Inferior parietal cortex (tissue), 1 donor: ENCODE results near the gene ACRBP.

ENCODE experiments used
- DNase-seq: peaks from one replicate; pipeline ENCODE4 v3.0.0-alpha.2; 2016; ENCODE audit errors: extremely low spot score

The ACRBP gene

DNA sequence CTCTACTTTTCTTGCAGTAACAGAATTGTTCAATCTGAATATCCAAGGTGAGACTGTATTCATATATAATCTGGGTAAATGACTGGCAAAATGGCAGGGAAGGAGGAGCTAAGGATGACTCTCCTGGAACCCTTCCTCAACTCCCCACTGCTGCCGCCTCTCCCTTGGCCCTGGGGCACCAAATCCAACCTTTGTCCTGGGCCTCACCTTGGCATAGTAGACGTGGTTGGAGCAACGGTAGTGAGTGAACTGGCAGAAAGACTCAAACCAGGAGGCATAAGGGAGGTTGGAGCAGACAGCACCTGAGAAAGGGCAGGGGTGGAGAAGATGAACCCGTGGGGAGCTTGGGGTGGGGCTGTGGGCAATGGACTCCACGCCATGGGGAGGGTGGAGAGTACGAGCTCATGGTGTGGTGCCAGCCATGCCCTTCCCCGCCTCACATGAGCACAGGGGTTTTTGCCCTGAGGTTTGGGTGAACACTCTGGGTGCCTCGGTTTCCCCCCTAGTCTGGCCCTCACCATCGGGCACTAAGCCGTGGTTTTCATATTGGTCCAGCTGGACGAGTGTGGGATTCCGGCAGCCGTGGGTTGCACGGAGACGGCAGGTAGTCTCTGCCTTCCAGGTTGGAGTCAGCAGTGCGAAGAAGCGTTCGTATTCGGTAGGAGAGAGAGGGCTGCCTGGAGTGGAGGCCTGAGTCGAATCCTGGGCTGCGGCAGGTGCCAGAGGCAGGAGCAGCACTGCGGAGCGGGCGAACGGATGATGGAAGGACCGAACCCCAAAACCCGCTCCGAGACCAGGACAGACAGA, 753 bp downstream of the ACRBP start:
- no peak for DNase-seq

DNA sequence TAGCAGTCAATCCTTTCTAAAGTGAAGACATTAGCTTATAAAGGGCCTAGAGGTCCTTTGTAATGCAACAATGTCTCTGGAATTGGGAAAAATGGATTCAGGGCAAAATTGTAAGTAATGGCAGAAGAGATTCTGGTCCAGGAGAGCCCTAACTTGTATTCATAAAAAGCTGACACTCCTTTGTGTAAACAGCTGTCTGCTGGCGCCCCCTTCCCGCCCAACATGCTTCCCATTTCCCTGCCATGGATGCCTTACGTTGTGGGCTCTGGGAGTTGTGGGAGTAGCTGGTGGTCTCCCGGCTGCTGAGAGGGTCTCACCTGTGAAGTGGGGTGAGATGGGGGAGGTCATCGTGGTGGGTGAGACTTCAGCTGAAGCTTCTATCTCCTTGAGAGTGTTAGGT, 2.3 kb downstream of the ACRBP start:
- no peak for DNase-seq

DNA sequence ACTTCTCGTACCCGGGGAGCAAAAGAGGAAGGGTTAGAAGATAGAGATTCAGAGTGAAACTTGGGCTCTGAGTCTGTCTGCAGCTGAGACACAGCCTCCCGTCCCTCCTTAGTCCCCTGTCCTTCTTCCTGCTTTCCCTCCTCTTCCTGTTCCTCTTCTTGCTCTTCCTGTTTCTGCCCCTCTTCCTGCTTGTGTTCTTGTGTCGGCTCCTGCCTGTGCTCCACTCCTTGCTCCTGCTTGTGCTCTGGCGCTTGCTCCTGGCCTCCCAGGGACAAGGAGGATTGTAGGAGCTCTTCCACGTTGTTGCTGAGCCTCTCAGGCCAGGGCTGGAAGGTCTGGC, 3.0 kb downstream of the ACRBP start:
- no peak for DNase-seq

DNA sequence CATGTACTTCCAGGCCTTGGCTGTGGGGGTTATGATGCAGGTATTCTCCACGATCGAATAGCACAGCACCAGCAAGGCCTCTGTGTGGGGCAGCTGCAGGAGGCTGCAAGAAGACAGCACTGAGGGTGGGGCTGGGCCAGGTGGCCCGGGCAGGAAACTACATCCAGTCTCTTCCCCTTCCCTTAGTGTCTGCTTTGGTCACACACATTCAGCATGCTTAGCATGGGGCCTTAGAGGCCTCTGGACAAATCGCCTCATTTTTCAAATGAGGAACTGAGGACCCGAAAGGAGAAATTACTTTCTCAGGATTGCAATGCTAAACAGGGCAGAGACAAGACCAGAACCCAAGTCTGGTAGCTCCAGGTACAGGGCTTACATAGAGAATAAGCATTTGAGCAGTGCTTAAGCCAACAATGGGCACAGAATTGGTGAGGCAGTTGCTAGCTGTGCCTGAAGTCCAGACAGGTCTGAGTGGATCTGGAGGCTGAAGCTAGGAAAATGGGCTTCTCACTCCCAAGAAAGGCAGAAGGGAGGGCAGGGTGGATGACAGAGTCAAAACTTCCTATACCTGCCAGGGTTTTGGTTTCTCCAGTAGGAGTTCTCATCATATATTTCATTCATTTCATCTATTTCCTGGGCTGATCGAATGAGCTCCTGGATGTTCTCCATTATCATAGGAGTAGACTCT, 3.5 kb downstream of the ACRBP start:
- no peak for DNase-seq

DNA sequence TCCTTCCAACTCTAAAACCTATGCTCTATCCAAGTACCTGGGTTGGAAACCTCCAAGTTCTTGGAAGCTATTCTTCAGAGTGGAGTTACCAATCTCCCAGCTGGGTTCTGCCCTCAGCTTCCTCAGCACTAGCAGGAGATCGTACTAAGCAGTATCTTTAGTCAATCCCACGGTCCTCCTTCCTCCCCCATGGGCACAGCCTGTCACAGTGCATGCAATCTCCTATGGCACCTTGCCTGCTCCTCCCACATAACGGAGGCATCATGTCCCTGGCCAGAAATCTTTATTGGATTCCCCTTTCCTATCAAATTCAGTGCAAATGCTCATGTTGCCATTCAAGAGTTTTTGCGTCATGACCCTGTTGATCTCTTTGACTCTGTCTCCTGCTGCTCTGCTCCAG, 6.1 kb downstream of the ACRBP start:
- DNase-seq: no peak

DNA sequence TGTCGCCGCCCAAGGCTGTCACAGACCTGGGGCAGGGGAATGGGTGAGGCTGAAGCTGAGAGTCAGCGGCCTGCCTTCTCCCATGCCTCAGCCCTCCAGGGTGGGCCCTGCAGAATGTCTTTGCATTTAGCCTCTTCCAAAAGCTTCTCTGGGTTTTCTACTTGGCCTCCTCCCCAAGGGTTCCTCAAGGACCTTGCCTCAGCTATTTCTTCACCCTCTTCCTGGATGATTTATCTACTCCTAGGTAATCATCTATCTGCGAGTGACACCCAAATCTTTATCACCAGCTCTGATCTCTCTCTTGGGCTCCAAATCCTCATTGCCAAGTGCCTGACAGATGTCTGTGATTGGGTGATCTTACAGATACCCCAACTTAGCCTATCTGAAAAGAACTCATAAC, 6.7 kb downstream of the ACRBP start:
- DNase-seq: no peak

DNA sequence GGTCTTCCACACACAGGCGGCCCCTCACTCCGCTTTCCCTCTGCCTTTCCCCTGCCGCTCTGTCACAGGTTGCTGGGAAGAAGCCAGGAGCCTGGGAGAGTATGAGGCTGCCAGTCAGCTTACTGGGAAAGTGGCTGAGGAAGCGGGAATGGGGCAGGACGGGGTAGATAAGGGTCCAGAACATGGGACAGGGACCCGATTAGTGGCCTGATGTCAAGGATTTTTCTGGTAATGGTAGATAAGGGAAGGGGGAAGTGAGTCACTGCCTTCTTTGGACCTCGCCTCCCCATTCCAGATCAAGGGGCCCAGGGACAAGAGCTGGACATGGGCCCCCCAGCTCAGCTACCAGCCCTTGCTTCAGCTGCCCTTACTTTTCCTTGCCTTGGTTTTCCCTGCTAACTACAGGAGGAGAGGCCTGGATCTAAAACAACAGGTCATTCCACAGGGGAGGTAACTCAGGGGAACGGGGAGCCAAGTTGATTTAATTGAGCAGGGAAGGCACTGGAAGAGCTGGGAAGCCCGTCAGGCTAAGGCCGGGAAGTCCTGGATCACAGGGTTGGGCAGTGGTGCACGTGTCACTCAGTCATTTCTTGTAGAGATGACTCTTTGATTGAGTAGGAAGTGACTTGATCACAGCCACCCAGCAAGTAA, 8.0 kb downstream of the ACRBP start:
- no peak for DNase-seq

DNA sequence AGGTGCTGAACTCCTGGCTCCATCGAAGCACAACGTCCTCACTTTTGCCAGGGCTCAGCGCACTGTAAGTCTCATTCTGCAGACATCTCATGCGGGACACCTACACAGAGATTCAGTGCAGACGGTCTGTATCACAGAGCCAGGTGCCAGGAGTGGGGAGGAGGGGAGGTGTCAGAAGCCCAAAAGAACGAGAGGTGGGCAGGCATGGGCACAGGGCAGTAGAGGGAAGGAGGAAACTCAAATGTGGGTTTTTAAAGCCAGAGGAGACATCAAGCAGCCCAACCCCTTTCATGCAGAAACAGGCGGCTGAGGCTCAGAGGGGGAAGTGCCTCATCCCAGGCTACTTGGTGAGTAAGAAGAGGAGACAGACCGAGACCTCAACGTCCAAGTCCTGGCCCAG, 8.9 kb downstream of the ACRBP start:
- DNase-seq: no peak

DNA sequence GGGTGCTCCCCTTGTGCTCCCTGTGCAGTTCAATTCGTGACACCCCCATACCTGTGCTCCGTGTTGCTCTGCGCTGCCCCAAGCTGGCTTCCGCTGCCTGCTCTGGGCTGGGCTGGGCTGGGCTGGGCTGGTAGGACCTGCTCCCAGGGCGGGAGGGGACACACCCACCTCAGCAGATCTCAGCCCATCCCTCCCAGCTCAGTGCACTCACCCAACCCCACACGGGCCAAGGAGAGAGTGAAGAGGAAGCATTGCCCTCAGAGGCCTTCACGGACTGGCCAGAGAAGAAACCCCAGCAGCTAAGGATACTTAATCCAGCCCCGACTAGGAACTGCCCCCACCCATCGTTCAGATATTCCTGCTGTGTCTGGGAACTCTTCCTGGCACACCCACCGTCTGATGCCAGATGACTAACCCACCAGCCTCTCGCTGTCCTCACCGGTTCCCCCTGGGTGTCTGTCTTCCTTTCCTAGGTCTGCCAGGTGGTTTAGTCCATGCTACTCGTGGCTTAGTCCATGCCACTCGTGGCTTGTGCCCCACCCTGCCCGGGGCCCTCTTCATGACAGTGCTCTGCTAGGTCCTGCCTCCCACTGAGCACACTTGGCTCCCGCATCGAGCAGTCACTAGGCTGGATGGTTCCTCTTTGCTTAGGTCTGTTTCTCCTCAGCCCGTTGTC, 11.2 kb downstream of the ACRBP start, which contains the start of gene LPAR5:
Gene LPAR5, minus strand, starts transcription at position 104 of the 676 bp plus-strand sequence. CDS start 14,711 bp downstream, outside the sequence.
- no peak for DNase-seq

DNA sequence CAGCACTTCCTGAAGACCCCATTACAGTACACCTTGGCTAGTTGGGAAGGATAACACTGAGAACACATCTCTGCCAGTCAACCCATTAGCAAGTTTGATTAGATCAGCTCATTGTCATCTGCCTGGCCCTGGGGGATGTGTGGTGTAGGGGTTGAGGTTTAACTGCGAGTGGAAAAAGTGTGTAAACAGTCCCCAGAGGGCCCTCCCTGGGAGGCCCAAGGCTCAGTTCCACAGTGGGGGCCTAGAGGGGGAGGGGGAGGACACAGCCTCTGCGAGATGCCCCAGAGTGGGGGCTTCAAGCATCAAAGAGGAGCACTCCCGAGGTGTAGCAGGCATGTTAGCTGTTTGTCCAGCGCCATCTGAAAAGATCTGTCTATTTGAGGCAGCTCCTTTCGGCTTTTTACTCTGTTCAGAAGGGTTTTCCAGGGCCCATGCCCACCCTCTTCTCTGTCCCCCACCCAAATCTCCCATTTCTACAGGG, 11.8 kb downstream of the ACRBP start:
- DNase-seq: no peak

DNA sequence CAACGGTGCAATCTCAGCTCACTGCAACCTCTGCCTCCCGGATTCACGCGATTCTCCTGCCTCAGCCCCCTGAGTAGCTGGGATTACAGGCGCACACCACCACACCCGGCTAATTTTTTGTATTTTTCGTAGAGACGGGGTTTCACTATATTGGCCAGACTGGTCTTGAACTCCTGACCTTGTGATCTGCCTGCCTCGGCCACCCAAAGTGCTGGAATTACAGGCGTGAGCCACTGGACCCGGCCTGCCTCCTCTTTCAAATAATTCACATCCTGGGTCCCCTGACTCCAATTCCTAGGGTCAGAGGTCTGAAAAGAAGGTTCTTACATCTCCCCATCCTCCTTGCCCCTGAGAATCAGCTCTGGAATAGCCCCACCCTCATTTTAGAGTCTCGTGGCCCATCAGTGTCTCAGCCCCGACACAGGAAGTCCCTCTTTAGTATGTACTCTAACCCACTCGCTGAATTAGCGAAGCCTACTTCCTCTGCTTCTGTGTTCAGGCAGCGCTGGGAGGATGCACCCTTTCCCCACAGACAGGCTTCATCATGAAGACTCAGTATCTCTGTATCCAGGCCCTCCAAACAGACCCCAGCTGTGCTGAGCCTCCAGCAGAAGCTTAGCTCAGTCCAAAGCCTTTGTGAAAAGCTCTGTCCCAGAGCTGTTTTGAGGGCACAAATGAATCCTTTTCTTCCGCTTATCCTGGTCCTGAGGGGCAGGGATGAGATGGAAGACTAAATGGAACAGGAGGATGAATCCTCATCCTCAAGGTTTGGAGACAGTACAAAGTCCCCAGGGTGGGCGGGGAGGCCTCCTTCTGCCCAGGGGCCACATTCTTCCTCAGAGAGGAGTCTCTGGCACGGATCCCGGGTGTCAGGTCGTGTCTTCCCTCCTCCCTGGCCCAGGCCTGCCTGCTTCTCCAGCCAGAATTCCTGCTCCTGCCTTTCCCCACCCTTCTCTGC, 14.9 kb downstream of the ACRBP start:
- no peak for DNase-seq

DNA sequence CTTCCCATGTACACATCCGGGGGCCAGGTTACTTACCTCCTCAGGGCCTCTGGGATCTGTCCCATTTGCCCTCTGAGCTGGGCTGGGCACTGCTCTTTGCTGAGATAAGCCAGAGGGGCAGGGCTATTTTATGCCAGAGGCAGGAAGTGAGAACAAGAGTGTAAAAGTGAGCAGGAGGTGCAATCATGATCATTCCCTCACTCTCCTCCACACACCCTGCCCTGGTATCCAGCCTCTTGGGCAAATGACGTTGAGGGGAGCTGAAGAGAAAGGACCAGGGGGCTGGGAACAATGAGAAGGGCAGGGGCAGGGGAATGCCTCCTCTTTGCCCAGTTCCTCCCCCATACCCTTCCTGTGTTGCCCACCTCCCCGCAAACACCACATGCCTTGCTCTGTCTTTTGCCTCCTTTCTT, 15.7 kb downstream of the ACRBP start:
- no peak for DNase-seq

DNA sequence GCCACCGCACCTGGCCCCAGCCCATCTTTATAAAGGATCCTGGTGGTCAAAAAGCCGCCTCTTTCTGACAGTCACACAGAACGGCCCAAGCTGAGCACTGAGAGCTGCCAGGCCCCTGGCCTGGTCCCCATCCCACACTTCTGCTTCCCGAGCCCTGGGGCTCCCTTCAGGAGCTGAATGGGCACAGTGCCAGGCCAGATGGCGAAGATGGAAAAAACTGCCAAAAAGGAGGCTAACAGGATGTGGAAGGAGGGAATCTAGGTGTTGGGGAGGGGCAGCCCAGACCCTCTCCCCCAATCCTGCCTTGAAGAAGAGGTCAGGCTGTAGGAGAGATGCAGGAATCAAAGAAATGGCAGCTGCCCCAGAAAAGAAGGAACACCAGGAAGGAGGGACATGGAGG, 16.5 kb downstream of the ACRBP start:
- no peak for DNase-seq

DNA sequence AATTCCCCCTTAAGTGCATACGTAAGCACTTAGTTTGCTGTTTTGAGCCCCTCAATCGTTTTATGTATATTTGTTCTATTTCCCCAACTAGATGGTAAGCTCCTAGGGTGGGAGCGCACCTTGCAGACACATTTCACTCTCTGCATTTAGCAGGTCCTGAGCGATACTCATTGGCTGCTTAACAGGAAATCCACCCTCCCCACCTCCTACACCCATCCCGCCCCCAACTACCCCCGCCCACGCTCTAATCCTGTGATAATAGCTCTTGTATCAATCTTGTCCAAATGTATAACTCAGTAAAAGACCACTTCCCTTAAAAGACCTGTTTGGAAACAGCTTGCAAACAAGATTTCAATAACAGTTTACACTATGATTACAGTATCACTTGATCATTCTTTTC, 19.6 kb downstream of the ACRBP start:
- DNase-seq: no peak

DNA sequence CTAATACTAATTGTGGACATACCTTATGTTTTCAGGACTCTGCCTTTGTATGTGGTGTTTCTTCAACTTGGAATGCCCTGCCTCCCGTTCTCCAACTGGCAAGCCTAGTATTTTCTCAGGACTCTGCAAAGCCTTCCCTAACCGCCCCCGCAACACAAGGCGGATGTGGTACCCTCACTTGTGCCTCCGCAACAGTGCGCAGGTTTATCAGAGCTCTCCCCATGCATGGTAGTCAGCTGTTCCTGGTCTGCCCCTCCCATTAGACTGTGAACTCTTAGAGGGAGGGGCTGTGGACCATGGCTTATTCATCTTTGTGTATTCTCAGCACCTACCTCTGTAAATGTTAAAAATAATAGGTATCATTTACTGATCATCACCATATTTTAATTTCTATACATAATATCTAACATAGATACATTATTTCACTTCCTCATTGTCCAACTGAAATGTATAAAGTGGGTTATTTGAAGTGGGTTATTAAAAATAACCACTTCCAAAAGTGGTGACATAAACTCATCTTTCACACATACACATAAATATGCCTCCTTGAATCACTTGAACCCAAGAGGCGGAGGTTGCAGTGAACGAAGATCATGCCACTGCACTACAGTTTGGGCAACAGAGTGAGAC, 20.5 kb downstream of the ACRBP start:
- no peak for DNase-seq

DNA sequence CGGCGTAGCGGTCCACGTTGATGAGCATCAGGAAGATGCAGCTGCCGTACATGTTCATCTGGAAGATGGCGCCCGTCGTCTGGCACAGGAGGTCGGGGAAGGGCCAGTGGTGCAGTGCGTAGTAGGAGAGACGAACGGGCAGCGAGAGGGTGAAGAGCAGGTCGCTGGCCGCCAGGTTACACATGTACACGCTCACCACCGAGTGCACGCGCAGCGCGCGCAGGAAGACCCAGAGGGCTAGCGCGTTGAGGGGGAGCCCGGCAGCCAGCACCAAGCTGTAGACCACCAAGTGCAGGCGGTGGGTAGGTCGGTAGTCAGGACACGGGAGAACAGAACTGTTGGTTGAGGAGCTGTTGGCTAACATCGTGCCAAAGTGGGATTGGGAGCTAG, 26.4 kb downstream of the ACRBP start:
- no peak for DNase-seq

DNA sequence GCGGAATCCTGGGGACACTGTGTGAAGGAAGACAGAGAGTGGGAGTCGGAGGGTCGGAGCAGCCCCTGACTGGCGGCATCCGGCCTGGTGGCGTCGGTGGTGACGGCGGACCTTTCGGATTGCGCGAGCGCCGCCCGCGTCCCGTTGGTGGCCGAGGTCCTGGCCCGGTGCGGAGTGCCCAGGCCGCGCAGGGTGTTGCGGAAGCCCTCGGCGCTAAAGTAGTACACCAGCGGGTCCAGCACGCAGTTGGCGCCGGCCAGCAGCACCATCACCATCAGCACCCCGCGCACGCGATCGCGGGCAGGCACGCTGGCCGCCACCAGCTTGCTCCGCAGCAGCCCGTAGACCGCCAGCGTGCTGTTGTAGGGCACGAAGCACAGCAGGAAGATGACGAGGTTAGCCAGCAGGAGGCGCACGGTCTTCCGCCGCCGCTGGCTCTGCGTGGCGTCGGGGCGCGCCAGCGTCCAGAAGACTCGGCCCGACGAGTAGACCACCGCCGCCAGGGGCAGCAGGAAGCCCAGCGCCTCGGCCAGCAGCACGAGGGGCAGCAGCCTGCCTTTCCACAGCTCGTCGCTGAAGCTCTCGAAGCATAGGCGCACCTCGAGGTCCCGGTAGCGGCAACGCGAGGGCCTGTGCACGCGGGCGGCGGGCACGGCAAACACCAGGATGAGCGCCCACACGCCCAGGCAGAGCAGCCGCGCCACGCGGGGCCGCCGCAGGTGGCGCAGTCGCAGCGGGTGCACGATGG, 26.9 kb downstream of the ACRBP start:
- no peak for DNase-seq

DNA sequence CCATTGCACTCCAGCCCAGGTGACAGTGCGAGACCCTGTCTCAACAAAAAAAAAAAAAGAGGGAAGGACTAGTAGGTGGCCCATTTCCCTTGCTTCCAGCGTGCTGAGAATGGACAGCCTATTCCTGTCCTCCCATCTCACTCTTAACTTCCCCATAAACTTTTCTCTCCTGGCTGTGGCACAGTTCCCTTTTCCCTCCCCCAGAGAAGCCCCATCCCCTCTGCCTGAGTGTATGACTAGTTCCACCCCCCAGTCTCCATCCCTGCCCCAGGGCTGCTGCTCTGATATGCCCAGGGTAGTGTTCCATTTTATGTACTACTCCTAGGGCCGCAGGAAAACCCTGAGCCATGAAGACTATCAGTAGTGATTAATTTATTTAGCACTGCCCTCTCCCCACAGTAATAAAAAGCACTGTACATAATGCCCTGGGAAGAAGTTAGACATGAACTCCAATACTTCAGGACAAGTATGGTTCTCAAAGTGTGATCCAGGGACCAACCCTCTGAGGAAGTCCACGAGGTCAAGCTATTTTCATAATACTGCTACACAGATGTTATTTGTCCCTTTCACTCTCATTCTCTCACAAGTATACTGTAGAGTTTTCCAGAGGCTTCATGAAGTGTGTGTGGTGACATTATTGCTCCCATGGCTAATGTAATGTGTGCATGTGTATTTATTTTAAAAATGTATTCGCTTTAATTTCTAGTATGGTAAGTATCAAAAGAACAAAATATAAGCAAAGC, 28.6 kb downstream of the ACRBP start:
- DNase-seq: no peak

DNA sequence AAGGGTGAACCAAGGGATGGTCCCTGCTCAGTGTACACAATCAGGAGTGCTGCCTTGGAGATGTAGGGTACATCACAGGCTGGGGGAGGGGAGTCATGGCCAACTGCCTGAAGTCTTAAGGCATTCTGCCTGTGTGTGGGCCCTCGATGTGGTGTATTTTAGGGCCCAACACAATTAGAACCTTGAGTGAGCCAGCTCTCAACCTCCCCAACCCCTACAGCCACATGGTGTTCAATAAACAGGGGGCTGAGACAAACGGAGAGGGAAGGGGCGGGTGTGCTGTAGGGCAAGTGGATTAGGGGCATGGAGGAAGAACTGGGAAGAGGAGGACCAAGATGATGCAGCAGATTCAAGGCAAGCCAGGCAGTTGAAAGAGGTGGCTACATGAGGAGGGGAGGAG, 31.4 kb downstream of the ACRBP start:
- DNase-seq: no peak
